ENCODE results near the gene SIDT2.
"Not testable (repeated sequence)": the region's sequence is repeated elsewhere in the genome, so short reads cannot be mapped to it uniquely, and the experiment has no call there.

SIDT2 gene

GRCh38 chr11:117204283-117205080 is 25.9 kb downstream of the SIDT2 start:
- no peak for DNase-seq (ENCODE audit: low spot score)

GRCh38 chr11:117205211-117205818 is 26.8 kb downstream of the SIDT2 start:
- DNase-seq (ENCODE audit: low spot score): no peak

GRCh38 chr11:117206111-117206510 is 27.6 kb downstream of the SIDT2 start:
- not testable (repeated sequence) for DNase-seq (ENCODE audit: low spot score)

GRCh38 chr11:117206859-117207258 is 28.3 kb downstream of the SIDT2 start:
- not testable (repeated sequence) for DNase-seq (ENCODE audit: low spot score)

GRCh38 chr11:117207481-117207880 is 28.9 kb downstream of the SIDT2 start:
- DNase-seq (ENCODE audit: low spot score): not testable (repeated sequence)

GRCh38 chr11:117208710-117209109 is 30.2 kb downstream of the SIDT2 start:
- DNase-seq (ENCODE audit: low spot score): not testable (repeated sequence)

- not testable (repeated sequence) for DNase-seq (ENCODE audit: low spot score)
Measured at GRCh38 chr11:117209351-117210125, 31.0 kb downstream of the SIDT2 start.

GRCh38 chr11:117210620-117211019 is 32.1 kb downstream of the SIDT2 start:
- DNase-seq (ENCODE audit: low spot score): no peak

GRCh38 chr11:117212697-117213355 is 34.3 kb downstream of the SIDT2 start:
- DNase-seq (ENCODE audit: low spot score): no peak

GRCh38 chr11:117214404-117215110 is 36.0 kb downstream of the SIDT2 start:
- DNase-seq (ENCODE audit: low spot score): no peak

GRCh38 chr11:117217141-117218084 is 38.9 kb downstream of the SIDT2 start:
- no peak for DNase-seq (ENCODE audit: low spot score)

GRCh38 chr11:117218133-117218915 is 39.8 kb downstream of the SIDT2 start:
- no peak for DNase-seq (ENCODE audit: low spot score)

- DNase-seq (ENCODE audit: low spot score): no peak
Measured at GRCh38 chr11:117219001-117219400, 40.5 kb downstream of the SIDT2 start.

GRCh38 chr11:117219455-117219854 is 40.9 kb downstream of the SIDT2 start:
- no peak for DNase-seq (ENCODE audit: low spot score)

GRCh38 chr11:117219995-117220394 is 41.5 kb downstream of the SIDT2 start:
- DNase-seq (ENCODE audit: low spot score): peak; percentile 36

GRCh38 chr11:117220568-117220967 is 42.0 kb downstream of the SIDT2 start:
- DNase-seq (ENCODE audit: low spot score): no peak

GRCh38 chr11:117220999-117221774 is 42.6 kb downstream of the SIDT2 start:
- DNase-seq (ENCODE audit: low spot score): no peak

- no peak for DNase-seq (ENCODE audit: low spot score)
Measured at GRCh38 chr11:117221775-117222517, 43.4 kb downstream of the SIDT2 start.
